AG10803 (cell line): Measurements from ENCODE around the gene POFUT1.

Experiments
- DNase-seq: peaks from one replicate; pipeline ENCODE4 v3.0.0; 2010; ENCODE audit warnings: low read depth
- H3K4me3 ChIP-seq: 2 replicates; pipeline ENCODE4 v1.5.1; 2011; ENCODE audit warnings: mild to moderate bottlenecking, low read length, control low read depth
- CTCF ChIP-seq: conservative IDR thresholded peaks from 2 replicates; pipeline ENCODE4 v1.5.1; 2011; ENCODE audit warnings: mild to moderate bottlenecking, low read length, control low read depth, inconsistent platforms

Gene POFUT1

DNA sequence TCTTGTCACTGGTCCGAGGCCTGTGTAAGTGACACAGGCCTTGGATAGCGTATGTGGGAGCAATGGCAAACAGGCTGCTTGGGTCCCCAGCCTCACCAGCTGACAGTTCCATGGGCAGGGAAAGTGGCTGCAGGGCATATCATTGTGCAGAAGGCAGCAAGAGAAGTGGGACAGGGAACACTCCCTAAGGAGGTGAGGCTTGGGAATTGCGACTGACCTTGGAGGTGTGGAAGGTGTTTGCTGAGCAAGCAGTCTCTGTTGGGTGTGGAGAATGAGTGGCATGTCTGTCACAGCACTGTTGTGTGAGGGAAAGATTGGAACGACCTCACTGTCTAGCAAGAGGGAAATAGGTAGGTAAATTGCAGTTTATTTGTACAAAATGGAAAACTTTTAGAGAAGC lies 16.8 kb downstream of the POFUT1 start:
- DNase-seq, result no peak
- TF ChIP-seq CTCF, result no peak

GRCh38 chr20:32226391-32226790 lies 18.7 kb downstream of the POFUT1 start:
- H3K4me3 ChIP-seq, result no peak overlapping the region
- DNase-seq, result no peak
- no peak for TF ChIP-seq CTCF

More for the DNA sequence above, 16.8 kb downstream of the POFUT1 start:
- H3K4me3 ChIP-seq, result no peak overlapping the region

DNA sequence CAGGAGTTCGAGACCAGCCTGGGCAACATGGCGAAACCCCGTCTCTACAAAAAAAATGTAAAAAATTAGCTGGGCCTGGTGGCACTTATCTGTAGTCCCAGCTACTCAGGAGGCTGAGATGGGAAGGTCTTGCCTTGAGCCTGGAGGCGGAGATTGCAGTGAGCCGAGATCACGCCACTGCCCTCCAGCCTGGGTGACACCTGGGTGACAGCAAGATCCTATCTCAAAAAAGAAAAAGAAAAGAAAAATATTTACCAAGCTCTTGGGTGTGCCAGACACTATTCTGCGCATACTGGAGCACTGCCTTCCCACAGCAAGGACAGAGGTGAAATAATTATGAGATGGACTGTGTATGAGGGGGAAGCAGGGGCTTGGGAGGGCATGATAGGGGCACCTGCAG lies 19.6 kb downstream of the POFUT1 start:
- no peak overlapping the region for H3K4me3 ChIP-seq
- DNase-seq, result no peak
- TF ChIP-seq CTCF, result no peak

DNA sequence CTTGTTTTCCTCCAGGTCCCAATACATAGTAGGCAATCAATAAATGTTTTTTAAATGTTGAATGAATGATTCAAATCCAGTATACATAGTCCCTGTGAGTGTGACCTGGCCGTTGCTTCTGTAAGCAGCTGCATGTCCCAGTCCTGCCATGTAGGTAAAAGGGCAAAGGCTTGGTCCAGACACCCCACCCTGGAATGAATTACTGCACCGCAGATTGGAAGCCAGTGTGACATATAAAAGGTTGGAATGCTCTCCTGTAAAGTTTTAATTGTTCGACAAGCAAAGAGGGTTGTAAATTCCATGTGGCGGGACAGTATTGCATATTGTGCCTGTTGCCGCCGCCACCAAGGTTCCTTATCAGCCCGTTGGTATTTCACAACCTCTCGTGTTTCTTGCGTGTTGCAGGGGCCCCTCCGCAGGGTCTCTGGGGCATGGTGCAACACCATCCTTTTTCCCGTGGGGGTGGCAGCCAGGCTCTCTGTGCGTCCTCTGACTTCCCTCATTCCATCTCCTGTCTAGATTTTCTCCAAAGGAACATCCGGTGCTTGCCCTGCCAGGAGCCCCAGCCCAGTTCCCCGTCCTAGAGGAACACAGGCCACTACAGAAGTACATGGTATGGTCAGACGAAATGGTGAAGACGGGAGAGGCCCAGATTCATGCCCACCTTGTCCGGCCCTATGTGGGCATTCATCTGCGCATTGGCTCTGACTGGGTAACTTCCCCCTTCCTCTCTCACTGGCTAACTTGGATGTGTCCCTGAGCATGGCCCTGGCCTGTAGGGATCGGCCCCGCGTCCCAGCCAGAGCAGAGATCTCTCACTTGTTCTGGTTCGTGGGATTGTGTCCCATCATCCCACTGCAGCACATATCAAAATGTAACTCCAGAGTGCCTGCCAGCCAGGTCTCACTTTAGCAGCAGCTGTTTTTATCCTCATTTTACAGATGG lies 20.3 kb downstream of the POFUT1 start:
- DNase-seq, result no peak
- no peak overlapping the region for H3K4me3 ChIP-seq
- TF ChIP-seq CTCF, result no peak

DNA sequence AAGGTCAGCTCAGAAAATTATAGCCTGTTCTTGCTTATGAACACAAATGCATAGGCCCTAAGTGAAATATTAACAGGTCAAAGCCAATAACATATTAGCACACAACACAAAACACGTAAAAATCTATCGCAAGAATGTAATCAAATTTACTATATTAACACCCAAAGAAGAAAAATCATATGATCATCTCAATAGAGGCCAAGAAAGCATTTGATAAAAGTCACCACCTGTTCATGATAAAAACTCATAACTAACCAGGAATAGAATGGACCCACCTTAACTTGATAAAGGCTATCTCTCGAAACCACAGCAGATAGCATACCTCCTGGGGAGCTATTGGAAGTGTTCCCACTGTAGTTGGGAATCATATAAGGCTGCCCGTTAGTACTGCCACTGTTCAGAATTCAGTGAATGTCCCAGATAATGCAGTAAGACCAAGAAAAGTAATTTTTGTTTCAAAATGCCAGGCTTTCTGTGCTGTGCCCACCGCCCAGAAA lies 21.6 kb downstream of the POFUT1 start:
- no peak for TF ChIP-seq CTCF

DNA sequence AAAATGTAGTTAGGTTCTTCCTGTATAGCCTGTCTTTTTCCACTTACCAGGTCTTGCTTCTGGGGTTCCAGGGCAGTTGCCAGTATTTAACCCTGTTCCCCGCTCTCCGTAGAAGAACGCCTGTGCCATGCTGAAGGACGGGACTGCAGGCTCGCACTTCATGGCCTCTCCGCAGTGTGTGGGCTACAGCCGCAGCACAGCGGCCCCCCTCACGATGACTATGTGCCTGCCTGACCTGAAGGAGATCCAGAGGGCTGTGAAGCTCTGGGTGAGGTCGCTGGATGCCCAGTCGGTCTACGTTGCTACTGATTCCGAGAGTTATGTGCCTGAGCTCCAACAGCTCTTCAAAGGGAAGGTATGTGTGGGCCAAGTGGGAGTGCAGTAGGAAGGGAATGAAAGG lies 23.0 kb downstream of the POFUT1 start:
- no peak for DNase-seq
- TF ChIP-seq CTCF, result no peak
- no peak overlapping the region for H3K4me3 ChIP-seq

More for the DNA sequence above, 21.6 kb downstream of the POFUT1 start:
- no peak for DNase-seq
- no peak overlapping the region for H3K4me3 ChIP-seq

DNA sequence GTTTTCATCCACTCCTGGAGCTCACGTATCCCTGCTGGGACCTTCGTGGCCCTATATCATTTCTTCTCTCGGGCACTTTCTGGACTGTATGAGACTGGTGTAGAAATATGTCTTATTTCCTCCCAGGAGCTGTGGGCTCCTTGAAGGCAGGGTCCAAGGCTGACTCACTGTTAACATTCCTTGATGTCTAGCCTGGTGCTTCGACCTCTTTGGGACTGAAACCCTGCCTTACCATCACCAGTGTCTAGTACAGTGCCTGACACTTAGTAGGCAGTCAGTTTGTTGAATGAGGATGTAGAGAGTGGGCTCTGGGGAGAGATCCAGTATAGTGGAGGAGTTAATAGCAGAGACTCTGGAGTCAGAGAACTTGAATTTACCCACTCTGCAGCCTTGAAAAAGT lies 23.6 kb downstream of the POFUT1 start:
- DNase-seq, result no peak
- H3K4me3 ChIP-seq, result no peak overlapping the region
- no peak for TF ChIP-seq CTCF
